HepG2 (cell line): Measurements from ENCODE around the gene HARS2. TPM values are rescaled to one million over a fixed set of nuclear protein-coding genes. Genes with fewer than 3 reads are reported as not detected.

ENCODE experiments used
- HDAC2 ChIP-seq: sonication (generic); formaldehyde crosslinking; IDR thresholded peaks from 2 replicates; pipeline ENCODE4 v1.4.0; 2020; ENCODE audit warnings: missing genetic modification reagents
- HNRNPL ChIP-seq: fragments of 200-400 bp; formaldehyde crosslinking; IDR thresholded peaks from 2 replicates; pipeline ENCODE4 v1.6.1; 2017; ENCODE audit warnings: mild to moderate bottlenecking, low read depth, low read length
- HOXA3 ChIP-seq: sonication (generic); formaldehyde crosslinking; IDR thresholded peaks from 2 replicates; pipeline ENCODE4 v1.5.0; 2020; ENCODE audit warnings: missing genetic modification reagents
- HOXD1 ChIP-seq: sonication (generic); formaldehyde crosslinking; IDR thresholded peaks from 2 replicates; pipeline ENCODE4 v1.5.0; 2020; ENCODE audit warnings: missing genetic modification reagents
- MEIS1 ChIP-seq: sonication (generic); formaldehyde crosslinking; IDR thresholded peaks from 2 replicates; pipeline ENCODE4 v1.9.0; 2021; ENCODE audit warnings: mild to moderate bottlenecking, missing genetic modification reagents, moderate library complexity, borderline replicate concordance
- MXI1 ChIP-seq: IDR thresholded peaks from 3 replicates; pipeline ENCODE4 v1.6.1; 2012; ENCODE audit warnings: low read depth, low read length, inconsistent platforms, borderline replicate concordance
- NONO ChIP-seq, 2 experiments: fragments of 450-650 bp in 1 of 2; sonication (generic) in 1 of 2; formaldehyde crosslinking in 1 of 2; IDR thresholded peaks in 1 of 2; conservative IDR thresholded peaks in 1 of 2; 2 replicates each; pipeline versions ENCODE4 v1.6.1 to v1.8.0; 2017 to 2022; ENCODE audit warnings: mild to moderate bottlenecking in 1 of 2, missing genetic modification reagents in 1 of 2, moderate library complexity in 1 of 2
- NR2C2 ChIP-seq: sonication (generic); formaldehyde crosslinking; IDR thresholded peaks from 2 replicates; pipeline ENCODE4 v1.4.0; 2020; ENCODE audit warnings: missing genetic modification reagents, mild to moderate bottlenecking, moderate library complexity, borderline replicate concordance
- PHB2 ChIP-seq: fragments of 450-650 bp; IDR thresholded peaks from 2 replicates; pipeline ENCODE4 v1.6.1; 2018; ENCODE audit not compliant: partially characterized antibody
- PRDM10 ChIP-seq: sonication (generic); formaldehyde crosslinking; IDR thresholded peaks from 2 replicates; pipeline ENCODE4 v1.4.0; 2020; ENCODE audit warnings: low read depth, missing genetic modification reagents
- RBM22 ChIP-seq: fragments of 200-400 bp; formaldehyde crosslinking; optimal IDR thresholded peaks from 2 replicates; pipeline ENCODE3; 2017; ENCODE audit warnings: mild to moderate bottlenecking, low read length, moderate library complexity
- SMARCE1 ChIP-seq: fragments of 450-650 bp; IDR thresholded peaks from 2 replicates; pipeline ENCODE4 v1.6.1; 2017; ENCODE audit warnings: borderline replicate concordance
- TBL1XR1 ChIP-seq: fragments of 150-350 bp; IDR thresholded peaks from 2 replicates; pipeline ENCODE4 v1.6.1; 2014; ENCODE audit warnings: borderline replicate concordance, low read length; ENCODE audit not compliant: partially characterized antibody
- THYN1 ChIP-seq: sonication (generic); formaldehyde crosslinking; IDR thresholded peaks from 2 replicates; pipeline ENCODE4 v1.8.1; 2023; ENCODE audit warnings: low read depth, mild to moderate bottlenecking, moderate library complexity, missing genetic modification reagents, borderline replicate concordance
- TSC22D2 ChIP-seq: sonication (generic); formaldehyde crosslinking; IDR thresholded peaks from 2 replicates; pipeline ENCODE4 v1.5.1; 2020; ENCODE audit warnings: missing genetic modification reagents, mild to moderate bottlenecking, borderline replicate concordance
- ZGPAT ChIP-seq: IDR thresholded peaks from 2 replicates; pipeline ENCODE4 v1.6.1; 2016; ENCODE audit warnings: mild to moderate bottlenecking
- ZNF33A ChIP-seq: sonication (generic); formaldehyde crosslinking; IDR thresholded peaks from 2 replicates; pipeline ENCODE4 v1.5.1; 2020; ENCODE audit warnings: missing genetic modification reagents, mild to moderate bottlenecking, moderate library complexity, borderline replicate concordance
- ZNF562 ChIP-seq: sonication (generic); formaldehyde crosslinking; IDR thresholded peaks from 2 replicates; pipeline ENCODE4 v1.8.0; 2022; ENCODE audit warnings: missing genetic modification reagents, borderline replicate concordance
- ZNF724P ChIP-seq: sonication (generic); formaldehyde crosslinking; IDR thresholded peaks from 2 replicates; pipeline ENCODE4 v1.8.0; 2022; ENCODE audit warnings: missing genetic modification reagents, borderline replicate concordance
- ZNF747 ChIP-seq: sonication (generic); formaldehyde crosslinking; IDR thresholded peaks from 2 replicates; pipeline ENCODE4 v1.8.1; 2023; ENCODE audit warnings: missing genetic modification reagents, mild to moderate bottlenecking, borderline replicate concordance
- ZNF777 ChIP-seq: sonication (generic); formaldehyde crosslinking; IDR thresholded peaks from 2 replicates; pipeline ENCODE4 v1.4.0; 2020; ENCODE audit warnings: missing genetic modification reagents
- polyA plus RNA-seq, 8 experiments: library from polyadenylated mRNA; depleted of rRNA in 3 of 8; stranded (reverse) in 7 of 8; unstranded in 1 of 8; fragments of >200 nt; fragmentation: Illumina TruSeq in 4 of 8; extraction: Trizol in 4 of 8; gene quantifications; 2 replicates each; pipeline versions ENCODE4 v1.2.1 to v1.2.3, GENCODE V29; 2011 to 2016; ENCODE audit warnings: low read depth in 4 of 8, missing spikeins in 1 of 8, mixed read lengths in 1 of 8; ENCODE audit not compliant: insufficient read depth in 1 of 8
- total RNA-seq, 5 experiments: library from RNA; depleted of rRNA; stranded (reverse); fragments of >200 nt; fragmentation: Illumina TruSeq; extraction: Trizol; gene quantifications; 2 replicates each; pipeline ENCODE4 v1.2.3, GENCODE V29; 2016; ENCODE audit warnings: low read depth in 1 of 5
- TF ChIP-seq, protein P1 (sequence below): sonication (generic); formaldehyde crosslinking; IDR thresholded peaks from 2 replicates; pipeline ENCODE4 v1.4.0; 2020; ENCODE audit warnings: missing genetic modification reagents, borderline replicate concordance
- TF ChIP-seq, protein P2 (sequence below): IDR thresholded peaks from 2 replicates; pipeline ENCODE4 v1.6.1; 2012; ENCODE audit warnings: inconsistent platforms

Gene HARS2
- total and polyA plus RNA-seq, 2 of the 13 experiments (the other 11 are each of a cell fraction or from before 2014, with no cell fraction given) = 17.9 to 25.8 TPM

GRCh38 chr5:140725799-140726471, 34.7 kb downstream of the HARS2 start (continued):
- TF ChIP-seq ZNF562 (no peak), RBM22 (peak; percentile 97), MXI1 (peak; percentile 75; the same call in 2 of the 3 replicates), HDAC2 (peak; percentile 49), HOXA3 (peak; percentile 72), NR2C2 (CRISPR knock-in tag) (0 out of 2 replicates have a peak, but pooled peaks have one; percentile 21), MEIS1 (CRISPR knock-in tag) (0 out of 2 replicates have a peak, but pooled peaks have one; percentile 58), ZNF33A (CRISPR knock-in tag) (0 out of 2 replicates have a peak, but pooled peaks have one; percentile 82), PHB2 (no peak), THYN1 (CRISPR knock-in tag) (no peak), ZGPAT (CRISPR knock-in tag) (peak; percentile 90), HNRNPL (no peak), ZNF747 (CRISPR knock-in tag) (0 out of 2 replicates have a peak, but pooled peaks have one; percentile 62), ZNF724P (CRISPR knock-in tag) (peak; percentile 61; the same call in 1 of the 2 replicates), PRDM10 (peak; percentile 64; the same call in 1 of the 2 replicates), TSC22D2 (peak; percentile 61; the same call in 1 of the 2 replicates), TBL1XR1 (peak; percentile 41), NONO (IDR thresholded peaks at IDR 0.05) (no peak), NONO (CRISPR knock-in tag; conservative IDR thresholded peaks at IDR 0.05) (peak; percentile 56; the same call in 1 of the 2 replicates), HOXD1 (CRISPR knock-in tag) (peak; percentile 51; the same call in 1 of the 2 replicates), ZNF777 (CRISPR knock-in tag) (0 out of 2 replicates have a peak, but pooled peaks have one; percentile 24), SMARCE1 (no peak)
- TF ChIP-seq, protein P1, sequence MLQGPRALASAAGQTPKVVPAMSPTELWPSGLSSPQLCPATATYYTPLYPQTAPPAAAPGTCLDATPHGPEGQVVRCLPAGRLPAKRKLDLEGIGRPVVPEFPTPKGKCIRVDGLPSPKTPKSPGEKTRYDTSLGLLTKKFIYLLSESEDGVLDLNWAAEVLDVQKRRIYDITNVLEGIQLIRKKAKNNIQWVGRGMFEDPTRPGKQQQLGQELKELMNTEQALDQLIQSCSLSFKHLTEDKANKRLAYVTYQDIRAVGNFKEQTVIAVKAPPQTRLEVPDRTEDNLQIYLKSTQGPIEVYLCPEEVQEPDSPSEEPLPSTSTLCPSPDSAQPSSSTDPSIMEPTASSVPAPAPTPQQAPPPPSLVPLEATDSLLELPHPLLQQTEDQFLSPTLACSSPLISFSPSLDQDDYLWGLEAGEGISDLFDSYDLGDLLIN (CRISPR knock-in tag) = peak; percentile 70; the same call in 1 of the 2 replicates
- TF ChIP-seq, protein P2, sequence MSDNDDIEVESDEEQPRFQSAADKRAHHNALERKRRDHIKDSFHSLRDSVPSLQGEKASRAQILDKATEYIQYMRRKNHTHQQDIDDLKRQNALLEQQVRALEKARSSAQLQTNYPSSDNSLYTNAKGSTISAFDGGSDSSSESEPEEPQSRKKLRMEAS = peak; percentile 58
